ENCODE measurements around the gene MAGI1.

DNA sequence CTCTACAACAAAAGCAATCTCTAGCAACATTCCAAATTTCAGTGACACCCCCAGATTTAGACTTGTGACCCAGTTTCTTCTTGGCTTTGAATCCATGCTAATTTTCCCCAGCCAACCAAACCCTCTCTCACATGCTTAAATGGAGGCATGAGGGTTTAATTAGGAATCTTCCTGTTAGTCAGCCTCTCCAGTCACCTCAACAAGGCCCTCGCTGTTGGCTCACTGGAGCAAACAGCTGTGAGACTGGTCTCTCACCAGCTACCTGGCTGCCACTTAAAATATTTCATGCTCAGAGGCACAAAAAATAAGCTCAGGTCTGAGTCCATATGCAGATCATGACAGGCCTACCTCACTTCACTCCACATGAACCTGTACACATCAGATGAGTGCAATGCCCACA, 720.5 kb downstream of the MAGI1 start:
- TF ChIP-seq POLR2A (IDR thresholded peaks at IDR 0.05) (no peak), POLR2AphosphoS5 (IDR thresholded peaks at IDR 0.05) (no peak)
- TF ChIP-seq, protein P1, sequence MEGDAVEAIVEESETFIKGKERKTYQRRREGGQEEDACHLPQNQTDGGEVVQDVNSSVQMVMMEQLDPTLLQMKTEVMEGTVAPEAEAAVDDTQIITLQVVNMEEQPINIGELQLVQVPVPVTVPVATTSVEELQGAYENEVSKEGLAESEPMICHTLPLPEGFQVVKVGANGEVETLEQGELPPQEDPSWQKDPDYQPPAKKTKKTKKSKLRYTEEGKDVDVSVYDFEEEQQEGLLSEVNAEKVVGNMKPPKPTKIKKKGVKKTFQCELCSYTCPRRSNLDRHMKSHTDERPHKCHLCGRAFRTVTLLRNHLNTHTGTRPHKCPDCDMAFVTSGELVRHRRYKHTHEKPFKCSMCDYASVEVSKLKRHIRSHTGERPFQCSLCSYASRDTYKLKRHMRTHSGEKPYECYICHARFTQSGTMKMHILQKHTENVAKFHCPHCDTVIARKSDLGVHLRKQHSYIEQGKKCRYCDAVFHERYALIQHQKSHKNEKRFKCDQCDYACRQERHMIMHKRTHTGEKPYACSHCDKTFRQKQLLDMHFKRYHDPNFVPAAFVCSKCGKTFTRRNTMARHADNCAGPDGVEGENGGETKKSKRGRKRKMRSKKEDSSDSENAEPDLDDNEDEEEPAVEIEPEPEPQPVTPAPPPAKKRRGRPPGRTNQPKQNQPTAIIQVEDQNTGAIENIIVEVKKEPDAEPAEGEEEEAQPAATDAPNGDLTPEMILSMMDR (IDR thresholded peaks at IDR 0.05) = no peak

Data from prostate gland (tissue), 2 donors.